GM12864 (cell line): ENCODE data around the gene TTC39C.
A peak's percentile ranks its signal among the peaks of the same experiment; 100 is the strongest.

Experiments used
- DNase-seq: peaks from one replicate; pipeline ENCODE4 v3.0.0-alpha.2; 2011; ENCODE audit warnings: low read depth
- H3K4me3 ChIP-seq: 2 replicates; pipeline ENCODE4 v1.5.1; 2011; ENCODE audit warnings: mild to moderate bottlenecking, low read depth, low read length, control low read depth
- TF ChIP-seq, protein P1 (sequence below): IDR thresholded peaks from 2 replicates; pipeline ENCODE4 v1.5.1; 2011; ENCODE audit warnings: low read depth, mild to moderate bottlenecking, moderate library complexity, low read length, control low read depth, inconsistent platforms; ENCODE audit errors: missing control alignments

The TTC39C gene

DNA sequence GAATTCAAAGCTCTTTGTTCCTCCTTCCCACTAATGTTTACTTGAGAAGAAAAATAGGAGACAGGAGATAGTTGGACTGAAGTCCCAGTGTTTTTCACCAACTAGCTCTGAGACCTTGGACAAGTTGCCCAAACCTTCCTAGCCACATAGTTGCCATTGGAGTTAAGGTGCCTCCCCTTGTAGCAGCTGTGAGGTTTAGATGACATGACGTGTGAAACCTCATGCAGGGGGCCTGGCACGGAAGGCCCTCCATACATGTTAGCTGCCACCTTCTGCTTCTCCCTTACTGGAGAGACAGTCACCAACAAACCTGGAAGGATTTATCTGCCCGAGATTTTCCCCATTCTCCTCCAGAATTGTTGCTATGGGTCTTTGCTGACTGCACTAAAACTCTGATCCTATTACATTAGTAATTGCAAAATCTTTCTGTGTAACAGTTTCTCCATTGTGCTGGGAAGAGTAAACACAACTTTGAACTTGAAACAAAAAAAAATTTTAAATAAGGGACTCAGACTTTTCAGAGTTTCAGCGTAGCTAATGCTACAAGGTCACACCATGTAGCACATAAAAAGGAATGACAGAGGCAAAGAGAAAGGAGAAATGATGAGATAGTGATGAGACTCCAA lies 100.5 kb downstream of the TTC39C start:
- no peak overlapping the region for H3K4me3 ChIP-seq
- TF ChIP-seq, protein P1, sequence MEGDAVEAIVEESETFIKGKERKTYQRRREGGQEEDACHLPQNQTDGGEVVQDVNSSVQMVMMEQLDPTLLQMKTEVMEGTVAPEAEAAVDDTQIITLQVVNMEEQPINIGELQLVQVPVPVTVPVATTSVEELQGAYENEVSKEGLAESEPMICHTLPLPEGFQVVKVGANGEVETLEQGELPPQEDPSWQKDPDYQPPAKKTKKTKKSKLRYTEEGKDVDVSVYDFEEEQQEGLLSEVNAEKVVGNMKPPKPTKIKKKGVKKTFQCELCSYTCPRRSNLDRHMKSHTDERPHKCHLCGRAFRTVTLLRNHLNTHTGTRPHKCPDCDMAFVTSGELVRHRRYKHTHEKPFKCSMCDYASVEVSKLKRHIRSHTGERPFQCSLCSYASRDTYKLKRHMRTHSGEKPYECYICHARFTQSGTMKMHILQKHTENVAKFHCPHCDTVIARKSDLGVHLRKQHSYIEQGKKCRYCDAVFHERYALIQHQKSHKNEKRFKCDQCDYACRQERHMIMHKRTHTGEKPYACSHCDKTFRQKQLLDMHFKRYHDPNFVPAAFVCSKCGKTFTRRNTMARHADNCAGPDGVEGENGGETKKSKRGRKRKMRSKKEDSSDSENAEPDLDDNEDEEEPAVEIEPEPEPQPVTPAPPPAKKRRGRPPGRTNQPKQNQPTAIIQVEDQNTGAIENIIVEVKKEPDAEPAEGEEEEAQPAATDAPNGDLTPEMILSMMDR = no peak
- no peak for DNase-seq

- H3K4me3 ChIP-seq = no peak overlapping the region
- DNase-seq = no peak
- TF ChIP-seq, protein P1 = no peak
Observed at GRCh38 chr18:24115628-24116027, 101.1 kb downstream of the TTC39C start.

- TF ChIP-seq, protein P1 = peak; percentile 72
- H3K4me3 ChIP-seq = no peak overlapping the region
- DNase-seq = peak; percentile 57
Observed at GRCh38 chr18:24118750-24119577, 104.4 kb downstream of the TTC39C start.

- no peak for DNase-seq
- H3K4me3 ChIP-seq = no peak overlapping the region
- TF ChIP-seq, protein P1 = no peak
Observed at GRCh38 chr18:24120676-24121075, 106.1 kb downstream of the TTC39C start.

DNA sequence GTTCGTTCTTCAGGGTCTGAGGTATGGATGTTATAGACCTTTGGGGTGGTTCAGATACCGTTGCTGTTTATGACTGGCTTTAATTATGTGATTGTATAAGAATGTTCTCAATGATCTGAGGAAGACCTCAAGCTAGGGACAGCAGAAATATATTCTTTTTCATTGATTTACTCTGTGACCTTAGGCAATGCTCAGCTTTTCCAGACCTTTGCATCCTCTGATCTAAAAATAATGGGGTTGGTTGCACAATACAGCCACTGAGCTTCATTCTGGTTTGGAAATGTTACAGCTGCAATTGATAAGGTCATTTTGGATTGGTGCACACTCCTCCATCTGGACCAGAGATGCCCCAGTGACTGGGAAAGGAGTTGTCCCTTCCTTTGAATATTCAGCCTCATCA lies 107.1 kb downstream of the TTC39C start:
- TF ChIP-seq, protein P1 = no peak
- no peak overlapping the region for H3K4me3 ChIP-seq
- no peak for DNase-seq

DNA sequence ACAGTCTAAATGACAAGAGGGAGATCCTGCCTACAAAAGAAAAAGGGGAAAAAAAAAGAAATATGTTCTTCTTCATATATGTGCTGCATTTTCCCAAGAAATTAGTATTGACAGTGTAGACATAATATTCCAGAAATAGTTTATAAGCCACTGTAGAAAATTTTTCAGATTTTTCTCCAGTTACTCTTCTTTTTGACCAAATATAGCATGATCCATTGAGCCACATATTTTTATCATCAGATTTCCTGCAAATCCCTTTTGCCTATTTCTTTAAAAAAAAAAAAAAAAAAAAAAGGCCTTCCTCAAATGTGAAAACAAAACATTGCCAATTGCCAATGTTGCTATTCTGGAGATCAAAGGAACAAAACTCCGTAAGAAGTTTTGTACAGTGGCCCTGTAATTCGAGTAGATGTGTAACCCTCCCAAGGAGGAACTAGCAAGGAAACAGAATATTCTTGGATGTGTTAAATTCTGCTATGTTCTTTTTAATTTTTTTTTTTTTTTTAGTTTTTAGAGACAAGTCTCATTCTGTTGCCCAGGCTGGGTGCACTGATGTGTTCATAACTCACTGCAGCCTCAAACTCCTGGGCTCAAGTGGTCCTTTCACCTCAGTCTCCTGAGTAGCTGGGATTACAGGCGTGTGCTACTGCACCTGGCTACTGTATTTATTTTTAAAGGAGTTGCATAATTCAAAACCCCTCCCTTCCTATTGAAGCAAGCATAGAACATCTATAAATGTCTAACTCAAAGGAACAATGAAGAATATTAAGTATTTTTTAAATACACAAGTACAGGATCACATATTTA lies 111.8 kb downstream of the TTC39C start:
- TF ChIP-seq, protein P1 = no peak
- H3K4me3 ChIP-seq = no peak overlapping the region
- DNase-seq = no peak
